HCT116 (cell line): ENCODE results near the gene NCR3LG1. TPM values are rescaled to one million over a fixed set of nuclear protein-coding genes. Genes with fewer than 3 reads are reported as not detected.

ENCODE experiments used
- ATAC-seq: fragments of 200-7000 bp; cut with Tn5 transposase; 2 replicates; pipeline ENCODE4 v1.9.1; 2020; ENCODE audit warnings: mild to moderate bottlenecking, moderate library complexity
- BruUV-seq: library from RNA; stranded (reverse); fragments of 400-500 nt; replicated peaks from 2 replicates; lab custom pipeline; 2021; lab: Mats Ljungman, UMichigan
- CTCF ChIA-PET: fragments of 300-600 bp; sonication (Branson Sonifier 250); formaldehyde crosslinking; loops from one replicate; lab custom pipeline; 2021; ENCODE audit warnings: antibody characterized with exemption; lab: Charles Lee
- POLR2A ChIA-PET: fragments of 300-600, 350-600 bp; sonication (Branson Sonifier 250); formaldehyde crosslinking; loops from one replicate; lab custom pipeline; 2021; ENCODE audit warnings: antibody characterized with exemption; lab: Charles Lee
- RAD21 ChIA-PET, 2 experiments: fragments of 300-600 bp; sonication (Branson Sonifier 250); formaldehyde crosslinking; loops; one replicate each; lab custom pipeline; 2023; ENCODE audit warnings: low total read pairs in 2 of 2; ENCODE audit not compliant: uncharacterized antibody in 2 of 2, unreplicated experiment in 2 of 2, low non-redundant PET in 1 of 2; lab: Charles Lee
- DNase-seq: peaks from one replicate; pipeline ENCODE4 v3.0.0-alpha.2; 2010; ENCODE audit warnings: low read depth, low spot score
- H2AFZ ChIP-seq: fragments of 200-600 bp; shearing (Covaris generic), sonication (generic); 2 replicates; pipeline ENCODE4 v1.6.1; 2017; ENCODE audit warnings: low read depth, mixed run types, mixed read lengths, antibody characterized with exemption, low read length; ENCODE audit not compliant: poor library complexity, severe bottlenecking
- H3K27ac ChIP-seq: 2 replicates; pipeline ENCODE4 v1.5.1; 2012; ENCODE audit warnings: low read depth, low read length
- H3K27me3 ChIP-seq: fragments of 200-600 bp; sonication (generic); 2 replicates; pipeline ENCODE4 v1.6.1; 2016; ENCODE audit warnings: mixed run types, low read length, mixed read lengths; ENCODE audit not compliant: insufficient read depth
- H3K36me3 ChIP-seq, 2 experiments: fragments of 200-500 bp in 1 of 2; fragments of 200-600 bp in 1 of 2; sonication (Bioruptor generic) in 1 of 2; sonication (generic) in 1 of 2; 2 replicates each; pipeline versions ENCODE4 v1.5.1 to v1.6.1; 2014 to 2016; ENCODE audit warnings: low read length in 2 of 2, inconsistent platforms in 1 of 2, mixed read lengths in 1 of 2, mixed run types in 1 of 2; ENCODE audit not compliant: insufficient read depth in 2 of 2, control insufficient read depth in 1 of 2
- H3K4me1 ChIP-seq, 2 experiments: fragments of 200-600 bp in 1 of 2; sonication (generic) in 1 of 2; 2 replicates each; pipeline versions ENCODE4 v1.5.1 to v1.6.1; 2012 to 2017; ENCODE audit warnings: low read length in 2 of 2, inconsistent platforms in 1 of 2, mild to moderate bottlenecking in 1 of 2, mixed read lengths in 1 of 2, mixed run types in 1 of 2, moderate library complexity in 1 of 2; ENCODE audit not compliant: insufficient read depth in 2 of 2, control insufficient read depth in 1 of 2
- H3K4me2 ChIP-seq: fragments of 200-600 bp; sonication (generic); 2 replicates; pipeline ENCODE4 v1.6.1; 2017; ENCODE audit warnings: mixed run types, low read length, mixed read lengths
- H3K4me3 ChIP-seq, 2 experiments: fragments of 200-600 bp in 1 of 2; sonication (generic) in 1 of 2; replicated peaks in 1 of 2; 2 replicates each; pipeline ENCODE4 v1.5.1; 2011 to 2016; ENCODE audit warnings: low read length in 2 of 2, control low read depth in 1 of 2, low read depth in 1 of 2, mild to moderate bottlenecking in 1 of 2, mixed read lengths in 1 of 2, mixed run types in 1 of 2
- H3K79me2 ChIP-seq: fragments of 200-600 bp; sonication (generic); 2 replicates; pipeline ENCODE4 v1.6.1; 2017; ENCODE audit warnings: mild to moderate bottlenecking, mixed run types, low read length, moderate library complexity, mixed read lengths; ENCODE audit not compliant: insufficient read depth
- H3K9ac ChIP-seq: fragments of 200-600 bp; sonication (generic); 2 replicates; pipeline ENCODE4 v1.6.1; 2016; ENCODE audit warnings: low read length, mixed read lengths
- H3K9me2 ChIP-seq: fragments of 200-600 bp; sonication (generic), shearing (Covaris generic); 2 replicates; pipeline ENCODE4 v1.6.1; 2017; ENCODE audit warnings: mixed run types, mild to moderate bottlenecking, moderate library complexity; ENCODE audit not compliant: insufficient read depth
- H3K9me3 ChIP-seq, 2 experiments: fragments of 200-500 bp in 1 of 2; fragments of 200-600 bp in 1 of 2; sonication (Bioruptor generic) in 1 of 2; sonication (generic) in 1 of 2; 2 replicates each; pipeline ENCODE4 v1.6.1; 2014 to 2017; ENCODE audit warnings: low read length in 2 of 2, mixed read lengths in 2 of 2, inconsistent platforms in 1 of 2, low read depth in 1 of 2, mild to moderate bottlenecking in 1 of 2, mixed run types in 1 of 2, moderate library complexity in 1 of 2; ENCODE audit not compliant: control insufficient read depth in 1 of 2, insufficient read depth in 1 of 2
- H4K20me1 ChIP-seq: fragments of 200-600 bp; sonication (generic), shearing (Covaris generic); 2 replicates; pipeline ENCODE4 v1.6.1; 2017; ENCODE audit warnings: mixed run types, mild to moderate bottlenecking, moderate library complexity; ENCODE audit not compliant: insufficient read depth
- ELF1 ChIP-seq: IDR thresholded peaks from 2 replicates; pipeline ENCODE4 v1.6.1; 2012; ENCODE audit warnings: low read depth, borderline replicate concordance
- FOSL1 ChIP-seq: IDR thresholded peaks from 2 replicates; pipeline ENCODE4 v1.6.1; 2012; ENCODE audit warnings: low read depth
- REST ChIP-seq: IDR thresholded peaks from 2 replicates; pipeline ENCODE4 v1.6.1; 2012; ENCODE audit warnings: low read depth
- TCF7L2 ChIP-seq: IDR thresholded peaks from 2 replicates; pipeline ENCODE4 v1.7.0; 2011; ENCODE audit warnings: borderline replicate concordance, inconsistent platforms; ENCODE audit not compliant: insufficient read depth, insufficient read length; ENCODE audit errors: extremely low read depth
- ZNF274 ChIP-seq: fragments of 200-500 bp; sonication (Bioruptor generic); IDR thresholded peaks from 2 replicates; pipeline ENCODE4 v1.6.1; 2014; ENCODE audit warnings: mild to moderate bottlenecking, low read depth, low read length, inconsistent platforms
- intact Hi-C: fragments of 100-400 bp; cut with micrococcal nuclease; formaldehyde crosslinking; loops from 2 replicates; pipeline ENCODE4 v1.10.0; 2022
- total RNA-seq: library from RNA; stranded (reverse); gene quantifications from one replicate; pipeline ENCODE4 v1.2.1, GENCODE V29; 2021; ENCODE audit not compliant: unreplicated experiment

NCR3LG1 gene
- total RNA-seq, 1 experiment from 2014 or later, result 1.5 TPM

GRCh38 chr11:17343907-17344306 lies 7.7 kb upstream of the NCR3LG1 start (continued):
- TF ChIP-seq REST, result no peak

GRCh38 chr11:17347676-17348075 lies 3.9 kb upstream of the NCR3LG1 start:
- H3K27ac ChIP-seq, result no peak overlapping the region
- CTCF ChIA-PET, result no interaction called here
- RAD21 ChIA-PET, result interaction anchor here in 1 of 2 experiments (0.6 kb wide), 1 partner anchor 29 kb away, joined by 3 read pairs; no protein-coding TSS in a partner anchor

More at GRCh38 chr11:17347676-17348075, 3.9 kb upstream of the NCR3LG1 start:
- H3K9me2 ChIP-seq, result 0 out of 2 replicates have a peak, but pooled peaks cover 3% of the 10 kb centered on the region
- intact Hi-C loops, result no loop called here
- H3K4me3 ChIP-seq, result no peak overlapping the region
- no peaks in the 10 kb centered on the region for H4K20me1 ChIP-seq
- TF ChIP-seq FOSL1, result no peak
- no peak for TF ChIP-seq REST
- TF ChIP-seq ELF1, result no peak
- TF ChIP-seq ZNF274, result no peak
- TF ChIP-seq TCF7L2, result no peak
- no peaks in the 10 kb centered on the region for H3K36me3 ChIP-seq
- POLR2A ChIA-PET, result interaction anchor here (0.7 kb wide), 1 partner anchor 115 kb away, joined by 3 read pairs; no protein-coding TSS in a partner anchor
- no TSS peak for BruUV-seq
- H3K9ac ChIP-seq, result no peak overlapping the region
- peaks cover 3 to 15% of the 10 kb centered on the region in 2 experiments; a peak in 3 of 4 replicates for H3K4me1 ChIP-seq
- no peak overlapping the region for H2AFZ ChIP-seq
- DNase-seq (no peak), ATAC-seq (no peak)
- H3K4me2 ChIP-seq, result no peak overlapping the region
- H3K9me3 ChIP-seq, result no peaks in the 10 kb centered on the region
- no peaks in the 10 kb centered on the region for H3K27me3 ChIP-seq
- H3K79me2 ChIP-seq, result no peaks in the 10 kb centered on the region
